ENCODE measurements around the gene TMEM123.

TMEM123 gene

DNA sequence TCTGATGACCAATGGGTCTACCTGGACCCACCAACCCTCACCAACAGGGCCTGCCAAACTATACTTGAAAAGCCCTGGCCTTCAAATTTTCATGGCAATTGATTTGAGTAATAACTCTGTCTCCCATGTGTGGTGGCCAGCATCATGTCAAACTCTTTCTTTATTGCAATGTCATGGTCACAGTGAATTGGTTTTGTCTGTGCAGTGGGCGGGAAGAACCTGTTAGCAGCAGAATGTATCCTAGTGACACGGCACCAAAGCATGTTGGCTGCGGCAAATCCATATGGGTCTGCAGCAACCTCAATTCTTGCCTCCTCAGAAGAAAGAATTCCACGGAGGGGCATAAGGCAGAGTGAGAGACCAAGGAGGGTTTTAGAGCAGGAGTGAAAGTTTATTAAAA is 19.6 kb upstream of the TMEM123 start:
- in situ Hi-C loops (cut with MboI; ENCODE audit: low sequenced_read_pairs): no loop called here

DNA sequence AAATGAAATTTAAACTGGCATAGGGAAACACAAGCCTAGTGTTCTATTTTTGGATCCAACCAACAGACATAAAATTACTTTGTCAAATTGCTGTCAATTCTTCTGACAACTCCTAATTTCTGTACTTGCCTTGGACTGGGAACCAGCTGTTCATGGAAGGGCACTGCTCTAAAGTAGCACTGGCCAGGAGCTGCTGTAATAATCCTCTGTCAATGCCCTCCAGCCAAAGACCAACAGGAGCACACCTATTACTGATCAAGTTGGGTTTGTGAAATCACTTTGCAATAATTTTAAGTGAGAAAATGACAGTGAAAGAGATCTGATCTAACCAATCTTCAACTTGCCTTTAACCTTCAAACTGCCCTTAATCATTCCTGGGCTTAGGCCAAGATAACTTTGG is 18.9 kb upstream of the TMEM123 start:
- in situ Hi-C loops (cut with MboI; ENCODE audit: low sequenced_read_pairs): no loop called here

DNA sequence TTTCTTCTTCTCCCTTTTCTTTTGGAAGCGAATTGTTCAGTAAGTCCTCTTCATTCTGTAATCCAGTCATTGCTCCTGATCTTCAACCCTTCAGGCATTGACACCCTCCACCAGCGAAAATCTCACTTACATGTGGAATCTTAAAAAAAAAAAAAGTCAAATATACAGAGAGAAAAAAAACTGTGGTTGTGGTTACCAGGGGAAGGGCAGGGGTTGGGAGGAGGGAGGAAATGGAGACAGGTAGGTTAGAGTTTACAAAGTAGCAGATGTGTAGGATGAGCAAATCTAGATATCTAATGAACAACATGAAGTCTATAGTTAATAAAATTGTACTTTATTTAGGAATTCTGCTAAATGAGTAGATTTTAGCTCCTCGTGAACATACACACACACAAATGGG is 17.7 kb upstream of the TMEM123 start:
- in situ Hi-C loops (cut with MboI; ENCODE audit: low sequenced_read_pairs): no loop called here

DNA sequence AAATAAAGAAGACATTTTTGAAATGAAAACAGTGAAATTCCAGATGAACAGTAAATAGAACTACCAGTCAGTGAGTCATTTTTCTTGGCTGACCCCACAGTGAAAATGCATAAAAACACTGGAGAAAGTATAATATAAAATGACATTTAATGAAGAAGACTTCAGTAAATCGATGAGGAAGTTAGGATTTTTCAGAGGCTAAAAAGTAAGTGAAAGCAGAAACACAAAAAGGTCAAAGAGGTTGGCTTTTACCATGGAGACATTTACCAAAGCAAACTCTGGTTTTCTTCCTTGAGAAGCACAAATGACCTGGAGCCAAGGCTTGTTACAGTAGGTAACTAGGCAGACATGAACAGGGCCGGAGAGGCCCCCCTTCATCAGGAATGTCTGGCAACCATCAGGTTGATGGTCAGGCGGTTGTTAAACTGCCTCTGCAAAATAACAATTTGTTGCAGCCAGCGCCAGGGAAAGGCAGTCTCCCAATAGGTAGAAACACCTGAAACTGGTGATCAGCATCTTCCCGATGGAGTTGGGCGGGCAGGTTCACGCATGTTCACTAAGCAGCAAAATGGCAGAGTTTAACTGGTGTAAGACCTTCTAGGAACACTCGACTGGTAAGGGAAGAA is 16.7 kb upstream of the TMEM123 start:
- in situ Hi-C loops (cut with MboI; ENCODE audit: low sequenced_read_pairs): no loop called here

DNA sequence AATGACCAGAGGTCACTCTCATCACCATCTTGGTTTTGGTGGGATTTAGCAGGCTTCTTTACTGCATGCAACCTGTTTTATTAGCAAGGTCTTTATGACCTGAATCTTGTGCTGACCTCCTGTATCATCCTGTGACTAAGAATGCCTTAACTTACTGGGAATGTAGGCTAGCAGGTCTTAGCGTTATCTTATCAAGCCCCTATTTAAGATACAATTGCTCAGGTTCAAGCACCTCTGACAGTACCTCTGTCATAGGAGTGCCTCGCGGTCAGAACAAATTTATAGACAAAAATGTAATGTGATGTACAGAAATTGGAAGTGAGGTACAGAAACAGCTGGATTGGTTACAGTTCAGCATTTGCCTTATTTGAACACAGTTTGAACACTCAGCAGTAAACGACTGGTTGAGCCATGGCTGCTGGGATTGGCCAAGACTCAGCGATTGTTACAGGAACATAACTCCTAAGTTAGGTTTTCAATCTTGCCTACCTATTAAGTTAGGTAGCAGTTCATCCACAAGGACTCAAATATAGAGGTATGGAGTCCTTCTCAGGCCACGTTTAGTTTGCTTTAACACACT is 16.1 kb upstream of the TMEM123 start:
- in situ Hi-C loops (cut with MboI; ENCODE audit: low sequenced_read_pairs): no loop called here

DNA sequence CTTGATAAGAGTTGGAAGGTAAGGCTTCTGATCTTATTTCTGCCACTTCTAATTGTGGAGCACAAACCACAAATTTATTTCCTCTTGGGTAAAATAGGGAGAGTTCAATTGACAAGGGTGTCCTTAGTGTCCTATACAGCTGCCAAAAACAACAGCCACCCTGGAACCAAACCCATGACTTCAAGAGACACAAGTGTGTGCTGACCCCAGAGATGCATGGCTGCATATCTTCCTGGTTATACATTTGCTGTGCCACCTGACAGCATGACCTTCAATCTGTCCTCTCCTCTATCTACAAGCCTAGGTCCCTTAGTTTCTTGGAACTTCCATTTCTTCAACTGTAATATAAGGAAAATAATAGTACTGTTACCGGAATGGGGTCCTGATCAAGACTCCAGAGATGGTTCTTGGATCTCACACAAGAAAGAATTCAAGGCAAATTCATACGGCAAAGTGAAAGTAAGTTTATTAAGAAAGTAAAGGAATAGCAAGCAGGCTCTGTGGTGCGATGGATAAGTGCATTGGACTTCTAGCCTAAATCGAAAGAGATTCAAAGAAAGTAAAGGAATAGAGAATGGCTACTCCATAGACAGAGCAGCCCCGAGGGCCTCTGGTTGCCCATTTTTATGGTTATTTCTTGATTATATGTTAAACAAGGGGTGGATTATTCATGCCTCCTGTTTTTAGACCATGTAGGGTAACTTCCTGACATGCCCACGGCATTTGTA is 15.5 kb upstream of the TMEM123 start:
- in situ Hi-C loops (cut with MboI; ENCODE audit: low sequenced_read_pairs): no loop called here

DNA sequence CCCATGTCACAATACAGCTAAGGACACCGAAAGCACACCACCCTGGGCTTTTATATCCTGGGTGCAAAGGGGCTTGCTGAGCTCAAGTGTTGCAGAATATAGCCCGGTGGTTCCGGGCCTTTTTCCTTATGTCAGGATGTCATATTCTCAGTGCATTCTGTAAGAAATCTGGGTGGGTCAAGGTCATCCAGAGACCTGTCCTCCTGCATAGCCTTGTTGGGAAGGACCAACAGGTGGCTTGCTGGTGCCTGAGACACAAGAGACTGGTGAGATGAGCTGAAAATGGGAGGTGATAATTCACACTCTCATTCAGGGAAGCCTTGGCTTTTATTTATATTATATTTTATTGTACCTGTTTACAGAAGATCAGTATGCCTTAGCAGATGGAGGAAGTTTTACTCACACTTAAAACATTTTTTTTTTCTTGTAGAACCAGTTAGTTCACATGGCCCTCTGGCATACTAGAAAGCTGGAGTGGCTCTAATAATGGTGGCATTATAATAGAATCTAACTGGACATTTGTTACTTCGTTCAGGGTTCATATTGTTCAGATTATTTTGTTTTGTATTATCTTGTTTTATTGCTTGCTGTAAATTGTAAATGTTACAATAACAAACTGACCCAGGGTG is 14.6 kb upstream of the TMEM123 start:
- in situ Hi-C loops (cut with MboI; ENCODE audit: low sequenced_read_pairs): no loop called here

DNA sequence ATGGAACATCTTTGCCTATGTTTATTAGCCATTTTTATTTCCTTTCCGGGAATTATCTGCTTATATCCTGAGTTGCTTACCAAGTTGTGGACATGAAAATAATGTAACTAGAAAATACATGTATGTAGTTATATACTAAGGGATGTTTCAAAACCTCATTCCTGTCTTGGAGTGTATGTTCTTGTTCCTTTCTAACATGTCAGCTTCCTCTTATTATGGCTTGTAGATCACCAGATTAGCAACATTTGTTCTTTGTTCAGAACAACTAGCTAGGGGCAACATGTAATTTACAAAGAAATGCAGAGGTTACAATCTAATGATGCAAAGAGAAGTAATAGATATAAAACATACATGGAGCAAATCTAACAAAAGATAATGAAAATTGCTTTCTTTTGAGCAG is 13.1 kb upstream of the TMEM123 start:
- in situ Hi-C loops (cut with MboI; ENCODE audit: low sequenced_read_pairs): no loop called here

DNA sequence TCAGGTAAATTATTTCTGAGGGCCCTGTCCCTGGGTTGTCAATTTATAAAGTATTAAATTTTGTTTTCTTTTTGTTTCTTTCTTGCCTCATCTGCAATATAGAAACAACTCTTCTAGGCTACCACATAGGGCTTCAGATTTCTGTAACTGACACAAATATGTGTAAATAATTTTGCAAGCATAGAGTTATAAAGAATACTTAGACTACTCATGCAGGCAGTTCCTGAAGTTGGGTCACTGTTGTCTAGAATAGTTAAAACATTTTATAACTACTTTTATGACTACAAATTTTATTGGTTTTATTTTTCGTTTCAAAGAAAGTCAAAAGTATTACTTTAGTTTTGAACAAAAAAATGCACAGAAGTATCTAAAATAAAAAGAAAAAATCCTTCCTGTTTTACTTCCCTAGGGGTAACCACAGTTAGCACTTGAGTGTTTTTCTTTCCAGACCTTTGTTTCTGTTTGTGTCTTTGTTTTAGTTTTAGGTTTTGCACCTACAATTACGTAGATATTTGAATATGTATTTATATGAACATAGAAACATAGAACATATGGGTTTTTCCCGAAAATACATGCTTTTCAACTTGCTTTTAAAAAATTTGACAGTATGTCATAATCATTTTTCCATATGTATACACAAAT is 12.4 kb upstream of the TMEM123 start:
- in situ Hi-C loops (cut with MboI; ENCODE audit: low sequenced_read_pairs): no loop called here

DNA sequence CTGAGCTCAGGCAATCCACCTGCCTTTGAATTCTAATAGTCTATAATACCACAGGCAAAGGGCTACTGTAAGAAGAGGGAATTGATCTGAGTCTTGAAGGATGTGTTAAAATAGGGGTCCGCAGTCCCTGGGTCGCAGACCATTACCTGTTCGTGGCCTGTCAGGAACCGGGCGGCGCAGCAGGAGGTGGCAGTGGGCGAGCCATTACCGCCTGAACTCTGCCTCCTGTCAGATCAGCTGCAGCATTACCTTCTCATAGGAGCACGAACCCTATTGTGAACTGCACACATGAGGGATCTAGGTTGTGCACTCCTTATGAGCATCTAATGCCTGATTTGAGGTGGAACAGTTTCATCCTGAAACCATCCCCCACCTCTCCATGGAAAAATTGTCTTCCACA is 11.5 kb upstream of the TMEM123 start:
- in situ Hi-C loops (cut with MboI; ENCODE audit: low sequenced_read_pairs): no loop called here

DNA sequence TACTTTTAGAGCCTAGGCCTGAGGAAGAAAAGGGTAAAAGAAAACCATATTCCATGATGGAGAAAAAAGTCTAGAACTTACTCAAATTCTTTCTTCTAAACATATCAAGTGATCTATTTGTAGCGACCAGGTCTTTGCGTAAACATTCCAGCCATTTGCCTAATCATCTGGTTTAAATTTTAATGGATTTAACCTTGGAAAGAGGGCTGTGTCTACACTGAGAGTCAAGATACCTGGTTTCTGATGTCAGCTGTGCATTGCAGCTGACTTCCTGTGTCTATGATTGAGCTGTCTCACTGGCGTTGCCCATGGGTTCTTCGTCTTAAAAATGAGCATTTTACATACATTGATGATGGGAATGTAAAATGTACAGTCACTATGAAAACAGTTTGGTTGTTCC is 10.0 kb upstream of the TMEM123 start:
- in situ Hi-C loops (cut with MboI; ENCODE audit: low sequenced_read_pairs): no loop called here

DNA sequence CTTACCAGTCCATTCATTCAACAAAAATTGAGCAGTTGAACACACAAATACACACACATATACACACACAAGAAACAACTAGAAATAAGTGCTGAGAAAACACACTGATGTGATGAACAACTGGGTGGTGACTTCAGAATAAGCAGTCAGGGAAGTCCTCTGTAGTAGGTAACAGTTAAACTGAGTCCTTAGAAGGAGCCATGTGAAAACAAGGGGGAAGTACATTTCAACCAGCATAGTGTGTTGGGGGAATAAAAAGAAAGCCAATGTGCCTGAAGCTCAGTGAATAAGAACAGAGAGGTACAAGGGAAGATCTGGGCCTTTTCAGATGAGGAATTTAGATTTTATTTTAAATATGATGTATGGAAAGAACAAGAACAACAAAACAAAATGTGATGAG is 6.8 kb upstream of the TMEM123 start:
- in situ Hi-C loops (cut with MboI; ENCODE audit: low sequenced_read_pairs): no loop called here

DNA sequence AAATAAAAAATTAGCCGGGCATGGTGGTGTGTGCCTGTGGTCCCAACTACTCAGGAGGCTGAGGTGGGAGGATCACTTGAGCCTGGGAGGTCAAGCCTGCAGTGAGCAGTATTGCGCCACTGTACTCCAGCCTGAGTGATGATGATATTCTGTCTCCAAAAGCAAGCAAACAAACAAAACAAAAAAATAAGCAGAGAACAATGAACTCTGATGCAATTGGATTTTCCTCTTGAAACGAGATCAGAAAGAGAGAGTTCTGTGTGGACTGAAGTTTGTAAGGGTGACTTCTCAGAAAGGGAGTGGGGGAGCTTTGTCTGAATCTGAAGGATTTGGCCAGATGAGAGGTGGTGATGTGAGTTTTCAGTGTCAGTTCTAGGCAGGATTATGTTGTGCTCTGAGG is 6.0 kb upstream of the TMEM123 start:
- in situ Hi-C loops (cut with MboI; ENCODE audit: low sequenced_read_pairs): no loop called here

DNA sequence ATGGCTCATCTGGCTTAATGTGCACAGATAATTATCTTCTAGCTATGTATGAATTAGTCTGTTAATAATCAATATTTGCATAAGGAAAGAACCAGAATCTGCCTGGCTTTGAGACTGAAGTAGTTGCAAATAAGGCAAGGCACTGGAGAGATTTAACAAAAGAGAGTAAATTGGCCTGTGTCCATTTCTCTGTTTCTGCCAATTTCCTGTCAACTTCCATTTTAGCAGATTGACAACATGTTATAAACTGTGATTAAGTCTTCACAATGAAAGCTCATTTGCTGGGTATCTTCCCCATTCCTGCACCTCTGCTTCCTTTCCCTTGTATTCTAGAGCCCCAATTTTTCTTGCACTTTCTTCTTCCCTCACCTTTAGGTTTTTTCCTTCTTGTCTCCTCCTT is 5.3 kb upstream of the TMEM123 start:
- in situ Hi-C loops (cut with MboI; ENCODE audit: low sequenced_read_pairs): no loop called here

DNA sequence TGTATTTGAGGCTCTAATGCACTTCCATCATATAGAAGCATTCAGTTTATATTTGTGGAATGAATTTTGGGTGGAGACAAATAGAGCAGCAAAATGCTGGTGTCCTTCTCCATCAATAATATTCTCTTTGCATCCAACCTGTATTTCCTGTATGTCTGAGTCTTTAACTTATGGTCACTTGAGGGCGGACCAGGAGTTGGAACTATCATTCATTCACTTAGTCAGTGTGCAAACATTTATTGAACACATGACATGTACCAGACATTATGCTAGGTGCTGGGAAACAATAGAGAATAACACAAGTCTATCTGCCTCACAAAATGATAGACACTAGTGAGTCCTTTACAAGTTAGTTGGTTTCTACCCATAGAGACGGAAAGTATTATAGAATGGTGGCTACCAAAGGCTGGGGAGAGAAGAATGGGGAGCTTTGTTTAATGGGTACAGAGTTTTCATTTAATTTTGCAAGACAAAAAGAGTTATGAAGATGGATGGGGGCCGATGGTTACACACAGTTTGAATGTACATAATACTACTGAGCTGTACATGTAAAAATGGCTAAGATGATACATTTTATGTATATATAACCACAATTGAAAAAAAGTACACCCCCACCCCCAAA is 4.6 kb upstream of the TMEM123 start:
- in situ Hi-C loops (cut with MboI; ENCODE audit: low sequenced_read_pairs): no loop called here

DNA sequence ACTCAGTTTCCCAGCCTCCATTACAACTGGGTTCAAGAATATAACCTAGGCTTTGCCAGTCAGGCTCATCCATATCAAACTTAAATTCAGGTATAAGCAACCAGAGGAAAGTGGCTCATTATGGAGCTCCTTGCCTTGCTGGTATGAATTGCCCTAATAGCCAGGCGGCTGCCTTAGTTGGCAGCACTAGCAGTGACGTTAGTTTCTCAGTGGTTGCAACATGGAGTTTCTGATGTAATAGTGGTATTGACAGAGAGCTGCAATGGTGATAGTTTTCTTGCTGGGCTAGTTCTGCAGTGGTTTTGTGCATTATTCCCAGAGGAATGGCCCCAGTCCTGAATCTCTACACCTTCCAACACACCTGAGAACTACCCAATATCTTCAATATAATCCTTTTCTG is 3.8 kb upstream of the TMEM123 start:
- in situ Hi-C loops (cut with MboI; ENCODE audit: low sequenced_read_pairs): no loop called here

DNA sequence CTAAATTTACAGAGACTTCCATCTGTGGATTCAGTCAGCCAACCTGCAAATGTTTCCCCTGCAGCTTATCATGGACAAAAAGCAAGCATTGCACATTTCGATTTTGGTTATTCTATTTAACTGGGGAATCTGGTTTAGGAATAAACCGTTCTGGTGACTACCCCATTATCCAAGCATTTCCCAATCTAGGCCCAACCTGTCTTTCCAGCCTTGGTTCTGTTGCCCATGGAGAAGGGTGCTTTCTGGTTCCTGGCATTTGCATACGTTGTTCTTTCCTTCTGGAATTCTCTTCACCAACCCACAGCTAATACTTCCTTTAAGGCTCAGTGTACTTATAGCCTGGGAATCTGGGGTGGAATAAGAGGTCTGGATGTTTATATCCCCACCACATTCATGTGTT is 1.4 kb upstream of the TMEM123 start:
- in situ Hi-C loops (cut with MboI; ENCODE audit: low sequenced_read_pairs): no loop called here

DNA sequence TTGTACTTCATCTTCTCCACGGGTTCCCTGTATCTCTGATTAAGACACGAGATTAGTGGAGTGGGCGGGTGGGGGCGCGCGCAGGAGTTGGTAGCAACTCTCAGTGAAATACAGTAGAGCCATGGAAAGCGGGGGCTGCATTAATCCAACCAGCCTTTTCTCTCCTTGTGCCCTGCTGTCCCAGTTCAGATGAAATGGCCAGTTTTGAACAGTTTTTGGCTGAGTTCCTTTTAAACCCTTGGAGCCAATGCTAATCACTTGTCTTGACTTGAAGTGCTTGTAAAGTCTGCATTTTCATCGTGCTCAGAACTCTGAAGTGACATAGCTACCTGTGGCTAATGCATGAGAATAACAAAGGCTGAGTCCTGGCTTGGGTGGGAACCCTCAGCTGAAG is 734 bp upstream of the TMEM123 start:
- in situ Hi-C loops (cut with MboI; ENCODE audit: low sequenced_read_pairs): no loop called here

DNA sequence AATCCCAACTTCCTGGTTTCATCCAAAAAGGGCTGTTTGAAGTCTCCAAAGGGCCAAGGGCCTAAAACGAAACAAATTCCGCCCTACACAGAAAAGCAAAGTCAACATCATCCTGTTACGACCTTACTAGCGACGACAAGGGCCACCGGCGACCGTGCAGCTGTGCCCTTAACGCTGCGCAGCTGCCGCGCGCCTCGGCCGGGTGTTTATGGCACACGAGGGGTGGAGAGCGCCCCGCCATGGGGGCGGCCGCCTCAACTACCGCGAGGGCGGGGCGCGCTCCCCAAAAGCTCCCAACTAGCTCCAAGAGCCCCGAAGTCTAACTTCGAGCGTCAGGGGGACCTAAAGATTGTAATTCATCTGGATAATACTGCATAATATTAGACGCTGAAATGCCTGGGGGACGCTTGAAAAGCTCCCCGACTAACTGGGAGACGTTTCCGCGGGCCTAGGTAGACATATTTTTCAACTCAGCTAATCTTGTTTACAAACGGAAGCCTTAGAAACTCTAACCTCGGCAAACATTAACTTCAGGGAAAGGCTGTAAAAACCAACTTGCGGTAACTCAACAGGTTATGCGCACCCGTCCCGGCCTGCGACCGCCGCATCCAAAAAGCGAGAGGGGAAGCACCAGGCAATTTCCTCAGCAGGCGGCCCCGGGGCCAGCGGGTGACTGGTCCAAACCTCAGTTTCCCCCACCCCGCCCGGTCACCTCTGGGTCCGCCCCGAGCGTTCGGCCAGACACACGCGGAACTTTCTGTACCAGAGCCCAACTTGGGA is 694 bp downstream of the TMEM123 start:
- in situ Hi-C loops (cut with MboI; ENCODE audit: low sequenced_read_pairs): no loop called here

DNA sequence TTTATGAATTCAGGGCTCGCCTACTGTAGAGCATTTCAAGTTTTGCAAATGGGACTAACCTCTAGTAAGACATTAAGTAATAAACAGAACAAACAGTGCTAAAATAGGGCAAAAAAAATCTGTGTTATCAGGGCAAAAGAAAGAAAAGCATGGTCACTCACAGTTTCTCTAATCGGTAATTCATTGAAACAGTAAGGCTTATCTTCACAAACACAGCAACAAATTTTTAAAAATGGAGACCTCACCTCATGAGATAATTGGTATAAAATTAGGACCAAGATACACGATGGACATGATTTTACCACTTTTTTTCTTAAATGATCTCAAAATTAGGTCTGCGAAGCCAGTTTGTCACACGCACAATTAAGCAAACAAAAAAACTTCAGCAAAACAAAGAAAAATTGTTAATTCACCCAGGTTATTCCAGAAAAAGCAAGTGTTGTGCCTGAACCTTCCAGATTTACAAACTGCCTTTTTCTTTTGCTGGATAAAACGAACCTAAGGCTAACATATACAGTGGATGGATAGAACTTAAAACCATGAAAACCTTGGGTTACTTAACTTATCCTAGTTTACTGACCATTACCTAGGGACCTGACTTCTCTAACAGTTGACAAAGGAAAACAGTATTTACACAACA is 1.4 kb downstream of the TMEM123 start:
- in situ Hi-C loops (cut with MboI; ENCODE audit: low sequenced_read_pairs): no loop called here

All from hTERT RPE-1 (cell line).